Measurements from ENCODE around the gene SRC. TPM values are rescaled to one million over a fixed set of nuclear protein-coding genes. Genes with fewer than 3 reads are reported as not detected.

Gene SRC
- polyA plus RNA-seq, 1 donor (not counting 4 experiments of a cell fraction or from before 2014, with no cell fraction given), result 22.8 TPM

GRCh38 chr20:37316116-37316774, 29.7 kb upstream of the SRC start:
- H3K36me3 ChIP-seq (ENCODE audit: control insufficient read depth in 2 of 2, extremely low read depth in 1 of 2, insufficient read depth in 2 of 2, low read length in 2 of 2), result peaks cover 16% of the 10 kb centered on the region in 2 experiments
- H4K20me1 ChIP-seq (ENCODE audit: control insufficient read depth, extremely low read depth, insufficient read depth, low read length), result no peaks in the 10 kb centered on the region
- H3K9me3 ChIP-seq (ENCODE audit: control insufficient read depth, low read depth, low read length), result no peaks in the 10 kb centered on the region
- TF ChIP-seq CTCF (optimal IDR thresholded peaks at IDR 0.05 in 1 of 3, IDR thresholded peaks at IDR 0.05 in 1 of 3, conservative IDR thresholded peaks at IDR 0.05 in 1 of 3; ENCODE audit: extremely low read depth in 1 of 3, insufficient read depth in 2 of 3, low read length in 3 of 3), result no peak
- no peak for TF ChIP-seq EZH2 (IDR thresholded peaks at IDR 0.05; ENCODE audit: low read length)
- no peak overlapping the region for H2AFZ ChIP-seq (ENCODE audit: control insufficient read depth, low read length)
- H3K4me3 ChIP-seq (ENCODE audit: control insufficient read depth in 2 of 3, extremely low read depth in 1 of 3, insufficient read depth in 2 of 3, low read depth in 1 of 3, low read length in 3 of 3), result no peak overlapping the region
- dilution Hi-C loops (cut with MboI; ENCODE audit: extremely low pct_ligation_motif_present, low sequenced_read_pairs), result no loop called here
- FAIRE-seq (no peak), DNase-seq (ENCODE audit: low read depth, low spot score) (no peak)
- peaks cover 5% of the 10 kb centered on the region for H3K79me2 ChIP-seq (ENCODE audit: control insufficient read depth, insufficient read depth, low read length)
- H3K27ac ChIP-seq (ENCODE audit: control insufficient read depth, insufficient read depth, low read length), result no peak overlapping the region
- no peaks in the 10 kb centered on the region for H3K27me3 ChIP-seq (ENCODE audit: control insufficient read depth, extremely low read depth, insufficient read depth, low read length)
- H3K4me1 ChIP-seq (ENCODE audit: control insufficient read depth, extremely low read depth, insufficient read depth, low read length), result peaks cover 4% of the 10 kb centered on the region
- H3K9ac ChIP-seq (ENCODE audit: control insufficient read depth, extremely low read depth, insufficient read depth, low read length), result no peak overlapping the region
- no peak overlapping the region for H3K4me2 ChIP-seq (ENCODE audit: control insufficient read depth, extremely low read depth, insufficient read depth, low read depth, low read length)
- no peaks in the 10 kb centered on the region for H3K9me1 ChIP-seq (ENCODE audit: control insufficient read depth, extremely low read depth, insufficient read depth, low read length)

- no peak overlapping the region for H3K4me3 ChIP-seq (ENCODE audit: control insufficient read depth in 2 of 3, extremely low read depth in 1 of 3, insufficient read depth in 2 of 3, low read depth in 1 of 3, low read length in 3 of 3)
- no peak overlapping the region for H2AFZ ChIP-seq (ENCODE audit: control insufficient read depth, low read length)
- H3K27me3 ChIP-seq (ENCODE audit: control insufficient read depth, extremely low read depth, insufficient read depth, low read length), result no peaks in the 10 kb centered on the region
- H3K9me3 ChIP-seq (ENCODE audit: control insufficient read depth, low read depth, low read length), result no peaks in the 10 kb centered on the region
- H3K27ac ChIP-seq (ENCODE audit: control insufficient read depth, insufficient read depth, low read length), result no peak overlapping the region
- H3K9ac ChIP-seq (ENCODE audit: control insufficient read depth, extremely low read depth, insufficient read depth, low read length), result no peak overlapping the region
- H3K79me2 ChIP-seq (ENCODE audit: control insufficient read depth, insufficient read depth, low read length), result peaks cover 3% of the 10 kb centered on the region
- dilution Hi-C loops (cut with MboI; ENCODE audit: extremely low pct_ligation_motif_present, low sequenced_read_pairs), result no loop called here
- DNase-seq (ENCODE audit: low read depth, low spot score) (no peak), FAIRE-seq (no peak)
- TF ChIP-seq CTCF (optimal IDR thresholded peaks at IDR 0.05 in 1 of 3, IDR thresholded peaks at IDR 0.05 in 1 of 3, conservative IDR thresholded peaks at IDR 0.05 in 1 of 3; ENCODE audit: extremely low read depth in 1 of 3, insufficient read depth in 2 of 3, low read length in 3 of 3), result no peak
- no peak for TF ChIP-seq EZH2 (IDR thresholded peaks at IDR 0.05; ENCODE audit: low read length)
- H3K36me3 ChIP-seq (ENCODE audit: control insufficient read depth in 2 of 2, extremely low read depth in 1 of 2, insufficient read depth in 2 of 2, low read length in 2 of 2), result peaks cover 16% of the 10 kb centered on the region in 2 experiments
- H3K9me1 ChIP-seq (ENCODE audit: control insufficient read depth, extremely low read depth, insufficient read depth, low read length), result no peaks in the 10 kb centered on the region
- H3K4me1 ChIP-seq (ENCODE audit: control insufficient read depth, extremely low read depth, insufficient read depth, low read length), result peaks cover 4% of the 10 kb centered on the region
- H4K20me1 ChIP-seq (ENCODE audit: control insufficient read depth, extremely low read depth, insufficient read depth, low read length), result no peaks in the 10 kb centered on the region
- no peak overlapping the region for H3K4me2 ChIP-seq (ENCODE audit: control insufficient read depth, extremely low read depth, insufficient read depth, low read depth, low read length)
These were observed 29.2 kb upstream of the SRC start for GRCh38 chr20:37316775-37317170.
